Neural cell (in vitro differentiated cells): ENCODE data around the gene NFYC. TPM values are rescaled to one million over a fixed set of nuclear protein-coding genes. Genes with fewer than 3 reads are reported as not detected.

Experiments used
- H2AFZ ChIP-seq: fragments of 200-600, 300-800 bp; sonication (generic), shearing (Covaris generic); 2 replicates; pipeline ENCODE4 v1.6.0; 2014; ENCODE audit warnings: low read depth, mild to moderate bottlenecking, antibody characterized with exemption, low read length, moderate library complexity
- H3F3A ChIP-seq: fragments of 200-600 bp; shearing (Covaris generic); 2 replicates; pipeline ENCODE4 v1.6.1; 2016; ENCODE audit warnings: mild to moderate bottlenecking, moderate library complexity, mixed read lengths, antibody characterized with exemption, low read length; ENCODE audit not compliant: insufficient read depth, poor library complexity, severe bottlenecking
- H3K27ac ChIP-seq: fragments of 200-600, 300-800 bp; sonication (generic), shearing (Covaris generic); 2 replicates; pipeline ENCODE4 v1.5.1; 2014; ENCODE audit warnings: mild to moderate bottlenecking, low read length, moderate library complexity
- H3K27me3 ChIP-seq: fragments of 300-800, 200-600 bp; sonication (generic), shearing (Covaris generic); 2 replicates; pipeline ENCODE4 v1.6.0; 2014; ENCODE audit warnings: mild to moderate bottlenecking, low read depth, low read length, moderate library complexity; ENCODE audit not compliant: insufficient read depth
- H3K36me3 ChIP-seq: fragments of 300-800, 200-600 bp; sonication (generic), shearing (Covaris generic); 2 replicates; pipeline ENCODE4 v1.5.1; 2014; ENCODE audit warnings: mild to moderate bottlenecking, antibody characterized with exemption, low read length, moderate library complexity; ENCODE audit not compliant: insufficient read depth
- H3K4me2 ChIP-seq: fragments of 300-800, 200-600 bp; sonication (generic), shearing (Covaris generic); 2 replicates; pipeline ENCODE4 v1.6.0; 2014; ENCODE audit warnings: mild to moderate bottlenecking, low read length
- H3K4me3 ChIP-seq: fragments of 300-800, 200-600 bp; sonication (generic), shearing (Covaris generic); 2 replicates; pipeline ENCODE4 v1.5.1; 2014; ENCODE audit warnings: mild to moderate bottlenecking, low read length, moderate library complexity
- H3K79me2 ChIP-seq: fragments of 200-600 bp; shearing (Covaris generic); replicated peaks from 2 replicates; pipeline ENCODE4 v1.6.0; 2014; ENCODE audit warnings: mild to moderate bottlenecking, low read length, moderate library complexity; ENCODE audit not compliant: insufficient read depth
- H3K9ac ChIP-seq: fragments of 300-800, 200-600 bp; sonication (generic), shearing (Covaris generic); 2 replicates; pipeline ENCODE4 v1.6.1; 2016; ENCODE audit warnings: mild to moderate bottlenecking, low read length, mixed read lengths
- H3K9me2 ChIP-seq: fragments of 200-600 bp; shearing (Covaris generic); 2 replicates; pipeline ENCODE4 v1.6.1; 2016; ENCODE audit warnings: mild to moderate bottlenecking, low read length, mixed read lengths; ENCODE audit not compliant: insufficient read depth
- H3K9me3 ChIP-seq: fragments of 200-600, 300-800 bp; sonication (generic), shearing (Covaris generic); 2 replicates; pipeline ENCODE4 v1.6.1; 2016; ENCODE audit warnings: mild to moderate bottlenecking, mixed run types, low read length, moderate library complexity, mixed read lengths
- H4K20me1 ChIP-seq: fragments of 200-600 bp; shearing (Covaris generic); 2 replicates; pipeline ENCODE4 v1.6.1; 2016; ENCODE audit warnings: mild to moderate bottlenecking, mixed run types; ENCODE audit not compliant: insufficient read depth
- EP300 ChIP-seq: fragments of 450-650 bp; conservative IDR thresholded peaks from 2 replicates; pipeline ENCODE4 v1.6.1; 2014; ENCODE audit warnings: antibody characterized with exemption, mild to moderate bottlenecking, moderate library complexity; ENCODE audit not compliant: poor library complexity, severe bottlenecking
- EZH2 ChIP-seq: fragments of 200-600, 300-800 bp; shearing (Covaris generic), sonication (generic); IDR thresholded peaks from 2 replicates; pipeline ENCODE4 v1.6.1; 2014; ENCODE audit warnings: antibody characterized with exemption, low read length, borderline replicate concordance, mild to moderate bottlenecking; ENCODE audit not compliant: insufficient read depth, poor library complexity, severe bottlenecking
- MXI1 ChIP-seq: fragments of 450-650 bp; conservative IDR thresholded peaks from 2 replicates; pipeline ENCODE4 v1.6.1; 2014; ENCODE audit warnings: antibody characterized with exemption, mild to moderate bottlenecking; ENCODE audit not compliant: poor library complexity, severe bottlenecking
- POLR2AphosphoS5 ChIP-seq: IDR thresholded peaks from 2 replicates; pipeline ENCODE4 v1.6.1; 2012
- RAD21 ChIP-seq: fragments of 450-650 bp; conservative IDR thresholded peaks from 2 replicates; pipeline ENCODE4 v1.6.1; 2014; ENCODE audit warnings: antibody characterized with exemption, mild to moderate bottlenecking, moderate library complexity
- SMC3 ChIP-seq: fragments of 450-650 bp; conservative IDR thresholded peaks from 2 replicates; pipeline ENCODE4 v1.6.1; 2014; ENCODE audit warnings: antibody characterized with exemption, mild to moderate bottlenecking, moderate library complexity; ENCODE audit not compliant: poor library complexity
- TAF1 ChIP-seq: IDR thresholded peaks from 2 replicates; pipeline ENCODE4 v1.6.1; 2012; ENCODE audit warnings: low read depth
- polyA plus RNA-seq: library from polyadenylated mRNA; depleted of rRNA; stranded (reverse); fragments of >200 nt; gene quantifications from 2 replicates; pipeline ENCODE4 v1.2.3, GENCODE V29; 2014
- TF ChIP-seq, protein P1 (sequence below): IDR thresholded peaks from 2 replicates; pipeline ENCODE4 v1.6.1; 2012; ENCODE audit warnings: borderline replicate concordance
- TF ChIP-seq, protein P2 (sequence below): fragments of 450-650 bp; IDR thresholded peaks from 2 replicates; pipeline ENCODE4 v1.5.1; 2014; ENCODE audit warnings: antibody characterized with exemption, mild to moderate bottlenecking, moderate library complexity; ENCODE audit not compliant: poor library complexity, severe bottlenecking

Gene NFYC
- polyA plus RNA-seq, 1 donor from 2014 or later: 66.0 TPM

- no peaks in the 10 kb centered on the region for H3F3A ChIP-seq
- H3K27me3 ChIP-seq: no peaks in the 10 kb centered on the region
- H3K4me2 ChIP-seq: no peak overlapping the region
- no peak overlapping the region for H2AFZ ChIP-seq
- H3K9ac ChIP-seq: no peak overlapping the region
- H3K9me2 ChIP-seq: no peaks in the 10 kb centered on the region
- H3K79me2 ChIP-seq: no peaks in the 10 kb centered on the region
- no peaks in the 10 kb centered on the region for H3K9me3 ChIP-seq
- peaks cover 3% of the 10 kb centered on the region for H4K20me1 ChIP-seq
- no peak overlapping the region for H3K27ac ChIP-seq
- peaks cover 10% of the 10 kb centered on the region for H3K36me3 ChIP-seq
- no peak overlapping the region for H3K4me3 ChIP-seq
- TF ChIP-seq SMC3 (no peak), MXI1 (no peak), RAD21 (no peak), POLR2AphosphoS5 (no peak), EZH2 (no peak), EP300 (no peak), TAF1 (no peak)
- TF ChIP-seq, protein P1, sequence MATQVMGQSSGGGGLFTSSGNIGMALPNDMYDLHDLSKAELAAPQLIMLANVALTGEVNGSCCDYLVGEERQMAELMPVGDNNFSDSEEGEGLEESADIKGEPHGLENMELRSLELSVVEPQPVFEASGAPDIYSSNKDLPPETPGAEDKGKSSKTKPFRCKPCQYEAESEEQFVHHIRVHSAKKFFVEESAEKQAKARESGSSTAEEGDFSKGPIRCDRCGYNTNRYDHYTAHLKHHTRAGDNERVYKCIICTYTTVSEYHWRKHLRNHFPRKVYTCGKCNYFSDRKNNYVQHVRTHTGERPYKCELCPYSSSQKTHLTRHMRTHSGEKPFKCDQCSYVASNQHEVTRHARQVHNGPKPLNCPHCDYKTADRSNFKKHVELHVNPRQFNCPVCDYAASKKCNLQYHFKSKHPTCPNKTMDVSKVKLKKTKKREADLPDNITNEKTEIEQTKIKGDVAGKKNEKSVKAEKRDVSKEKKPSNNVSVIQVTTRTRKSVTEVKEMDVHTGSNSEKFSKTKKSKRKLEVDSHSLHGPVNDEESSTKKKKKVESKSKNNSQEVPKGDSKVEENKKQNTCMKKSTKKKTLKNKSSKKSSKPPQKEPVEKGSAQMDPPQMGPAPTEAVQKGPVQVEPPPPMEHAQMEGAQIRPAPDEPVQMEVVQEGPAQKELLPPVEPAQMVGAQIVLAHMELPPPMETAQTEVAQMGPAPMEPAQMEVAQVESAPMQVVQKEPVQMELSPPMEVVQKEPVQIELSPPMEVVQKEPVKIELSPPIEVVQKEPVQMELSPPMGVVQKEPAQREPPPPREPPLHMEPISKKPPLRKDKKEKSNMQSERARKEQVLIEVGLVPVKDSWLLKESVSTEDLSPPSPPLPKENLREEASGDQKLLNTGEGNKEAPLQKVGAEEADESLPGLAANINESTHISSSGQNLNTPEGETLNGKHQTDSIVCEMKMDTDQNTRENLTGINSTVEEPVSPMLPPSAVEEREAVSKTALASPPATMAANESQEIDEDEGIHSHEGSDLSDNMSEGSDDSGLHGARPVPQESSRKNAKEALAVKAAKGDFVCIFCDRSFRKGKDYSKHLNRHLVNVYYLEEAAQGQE: no peak
- TF ChIP-seq, protein P2, sequence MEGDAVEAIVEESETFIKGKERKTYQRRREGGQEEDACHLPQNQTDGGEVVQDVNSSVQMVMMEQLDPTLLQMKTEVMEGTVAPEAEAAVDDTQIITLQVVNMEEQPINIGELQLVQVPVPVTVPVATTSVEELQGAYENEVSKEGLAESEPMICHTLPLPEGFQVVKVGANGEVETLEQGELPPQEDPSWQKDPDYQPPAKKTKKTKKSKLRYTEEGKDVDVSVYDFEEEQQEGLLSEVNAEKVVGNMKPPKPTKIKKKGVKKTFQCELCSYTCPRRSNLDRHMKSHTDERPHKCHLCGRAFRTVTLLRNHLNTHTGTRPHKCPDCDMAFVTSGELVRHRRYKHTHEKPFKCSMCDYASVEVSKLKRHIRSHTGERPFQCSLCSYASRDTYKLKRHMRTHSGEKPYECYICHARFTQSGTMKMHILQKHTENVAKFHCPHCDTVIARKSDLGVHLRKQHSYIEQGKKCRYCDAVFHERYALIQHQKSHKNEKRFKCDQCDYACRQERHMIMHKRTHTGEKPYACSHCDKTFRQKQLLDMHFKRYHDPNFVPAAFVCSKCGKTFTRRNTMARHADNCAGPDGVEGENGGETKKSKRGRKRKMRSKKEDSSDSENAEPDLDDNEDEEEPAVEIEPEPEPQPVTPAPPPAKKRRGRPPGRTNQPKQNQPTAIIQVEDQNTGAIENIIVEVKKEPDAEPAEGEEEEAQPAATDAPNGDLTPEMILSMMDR: no peak
These were observed 73.5 kb downstream of the NFYC start for GRCh38 chr1:40764981-40765380.

DNA sequence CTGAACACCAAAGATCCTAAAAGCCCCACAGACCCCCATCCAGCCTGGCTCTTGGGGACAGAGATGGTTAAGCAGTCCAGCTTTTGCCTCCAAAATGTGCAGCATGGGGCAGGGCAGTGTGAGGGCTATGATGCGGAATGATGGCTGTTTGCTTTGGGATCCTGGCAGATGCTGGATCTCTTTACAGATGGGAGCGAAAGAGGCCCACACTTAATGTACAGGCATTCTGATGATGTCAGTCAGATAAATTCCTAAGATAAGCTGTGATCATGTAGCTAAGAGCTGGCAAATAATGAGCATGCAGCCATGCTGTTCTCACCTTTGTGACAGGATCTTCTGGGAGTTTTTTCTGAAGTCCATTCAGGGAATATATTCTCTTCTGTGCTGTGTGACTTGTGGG is 74.5 kb downstream of the NFYC start:
- TF ChIP-seq RAD21 (no peak), EP300 (no peak), POLR2AphosphoS5 (no peak), EZH2 (no peak), MXI1 (no peak)
- no peak overlapping the region for H2AFZ ChIP-seq
- H3K4me2 ChIP-seq: no peak overlapping the region
- no peak overlapping the region for H3K27ac ChIP-seq
- no peak overlapping the region for H3K4me3 ChIP-seq
- H3F3A ChIP-seq: no peaks in the 10 kb centered on the region
- no peak overlapping the region for H3K9ac ChIP-seq
- H3K36me3 ChIP-seq: peaks cover 10% of the 10 kb centered on the region
- H3K79me2 ChIP-seq: no peaks in the 10 kb centered on the region
- no peaks in the 10 kb centered on the region for H4K20me1 ChIP-seq
- H3K9me3 ChIP-seq: no peaks in the 10 kb centered on the region
- H3K27me3 ChIP-seq: no peaks in the 10 kb centered on the region
- H3K9me2 ChIP-seq: no peaks in the 10 kb centered on the region

DNA sequence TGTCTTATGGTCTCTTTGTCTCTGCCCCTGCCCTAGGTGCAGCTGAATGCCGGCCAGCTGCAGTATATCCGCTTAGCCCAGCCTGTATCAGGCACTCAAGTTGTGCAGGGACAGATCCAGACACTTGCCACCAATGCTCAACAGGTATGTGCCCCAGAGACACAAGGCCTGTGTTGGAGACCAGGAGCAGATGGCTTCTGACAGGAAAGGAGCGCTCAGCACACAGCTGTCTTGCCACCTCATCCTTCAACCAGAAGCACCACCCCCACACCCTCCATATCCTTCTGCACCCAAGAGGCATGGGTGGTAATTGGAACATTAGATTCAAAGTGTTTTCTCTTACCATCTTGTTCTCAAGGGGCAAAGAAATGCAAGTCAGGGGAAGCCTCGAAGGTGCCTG is 75.1 kb downstream of the NFYC start:
- H3K79me2 ChIP-seq: no peaks in the 10 kb centered on the region
- H3K27ac ChIP-seq: no peak overlapping the region
- H2AFZ ChIP-seq: no peak overlapping the region
- H4K20me1 ChIP-seq: no peaks in the 10 kb centered on the region
- peaks cover 10% of the 10 kb centered on the region for H3K36me3 ChIP-seq
- no peaks in the 10 kb centered on the region for H3K27me3 ChIP-seq
- no peaks in the 10 kb centered on the region for H3K9me3 ChIP-seq
- TF ChIP-seq EP300 (no peak), RAD21 (no peak), POLR2AphosphoS5 (no peak), EZH2 (no peak), MXI1 (no peak)
- TF ChIP-seq, protein P1: no peak
- TF ChIP-seq, protein P2: no peak
- H3K9ac ChIP-seq: no peak overlapping the region
- H3K4me3 ChIP-seq: no peak overlapping the region
- no peak overlapping the region for H3K4me2 ChIP-seq
- H3F3A ChIP-seq: no peaks in the 10 kb centered on the region
- H3K9me2 ChIP-seq: no peaks in the 10 kb centered on the region
